WTC11 (cell line): Measurements from ENCODE around the gene ADCY2. TPM values are rescaled to one million over a fixed set of nuclear protein-coding genes. Genes with fewer than 3 reads are reported as not detected.
A peak's percentile ranks its signal among the peaks of the same experiment; 100 is the strongest.

Experiments
- ATAC-seq: fragments of 200-7000 bp; cut with Tn5 transposase; 2 replicates; pipeline ENCODE4 v1.10.0; 2021; ENCODE audit warnings: mild to moderate bottlenecking, moderate library complexity
- CTCF ChIA-PET: fragments of 300-600 bp; sonication (Branson Sonifier 250); formaldehyde crosslinking; loops from one replicate; lab custom pipeline; 2021; ENCODE audit warnings: antibody characterized with exemption; lab: Charles Lee
- POLR2A ChIA-PET: fragments of 350-600 bp; sonication (Branson Sonifier 250); formaldehyde crosslinking; loops from one replicate; lab custom pipeline; 2021; ENCODE audit warnings: antibody characterized with exemption; lab: Charles Lee
- DNase-seq: peaks from one replicate; pipeline ENCODE4 v3.0.0; 2021; ENCODE audit warnings: low spot score
- H3K27ac Mint-ChIP-seq: 2 replicates; pipeline ENCODE4 v1.8.0; 2021; ENCODE audit warnings: mixed read lengths
- H3K27me3 Mint-ChIP-seq: 2 replicates; pipeline ENCODE4 v1.8.0; 2021; ENCODE audit warnings: low read depth, mild to moderate bottlenecking, moderate library complexity, mixed read lengths
- H3K36me3 Mint-ChIP-seq: 2 replicates; pipeline ENCODE4 v1.8.0; 2021; ENCODE audit warnings: mixed read lengths
- H3K4me1 Mint-ChIP-seq: 2 replicates; pipeline ENCODE4 v1.8.0; 2022; ENCODE audit warnings: mixed read lengths
- H3K4me3 Mint-ChIP-seq: 2 replicates; pipeline ENCODE4 v1.8.0; 2021; ENCODE audit warnings: mild to moderate bottlenecking, moderate library complexity, mixed read lengths
- H3K9me3 Mint-ChIP-seq: 2 replicates; pipeline ENCODE4 v1.8.0; 2021; ENCODE audit warnings: mixed read lengths
- ETV6 ChIP-seq: sonication (generic); formaldehyde crosslinking; IDR thresholded peaks from 2 replicates; pipeline ENCODE4 v1.8.1; 2022; ENCODE audit warnings: mild to moderate bottlenecking, missing genetic modification reagents
- FOXJ3 ChIP-seq: sonication (generic); formaldehyde crosslinking; IDR thresholded peaks from 2 replicates; pipeline ENCODE4 v1.9.0; 2021; ENCODE audit warnings: missing genetic modification reagents, mild to moderate bottlenecking, borderline replicate concordance
- FOXK1 ChIP-seq: sonication (generic); formaldehyde crosslinking; IDR thresholded peaks from 2 replicates; pipeline ENCODE4 v1.8.0; 2022; ENCODE audit warnings: mild to moderate bottlenecking, moderate library complexity, missing genetic modification reagents
- FOXP1 ChIP-seq: sonication (generic); formaldehyde crosslinking; IDR thresholded peaks from 2 replicates; pipeline ENCODE4 v1.8.0; 2022; ENCODE audit warnings: missing genetic modification reagents, mild to moderate bottlenecking, moderate library complexity, borderline replicate concordance
- GRHL2 ChIP-seq: fragments of 250-450 bp; sonication (Bioruptor Pico); IDR thresholded peaks from 2 replicates; pipeline ENCODE4 v1.8.0; 2022; ENCODE audit warnings: mild to moderate bottlenecking, moderate library complexity; ENCODE audit not compliant: insufficient replicate concordance, severe bottlenecking
- GTF2I ChIP-seq: fragments of 250-450 bp; sonication (Bioruptor Pico); conservative IDR thresholded peaks from 2 replicates; pipeline ENCODE4 v1.4.0; 2021; ENCODE audit warnings: mild to moderate bottlenecking
- MAX ChIP-seq: sonication (generic); formaldehyde crosslinking; IDR thresholded peaks from 2 replicates; pipeline ENCODE4 v1.8.0; 2022; ENCODE audit warnings: mild to moderate bottlenecking, missing genetic modification reagents
- NFYB ChIP-seq: sonication (generic); formaldehyde crosslinking; conservative IDR thresholded peaks from 2 replicates; pipeline ENCODE4 v1.8.0; 2022; ENCODE audit warnings: low read depth, missing genetic modification reagents
- NR1H2 ChIP-seq: sonication (generic); formaldehyde crosslinking; IDR thresholded peaks from 2 replicates; pipeline ENCODE4 v1.9.0; 2021; ENCODE audit warnings: mild to moderate bottlenecking, moderate library complexity, missing genetic modification reagents
- NR3C1 ChIP-seq: sonication (generic); formaldehyde crosslinking; conservative IDR thresholded peaks from 2 replicates; pipeline ENCODE4 v1.8.1; 2023; ENCODE audit warnings: low read depth, mild to moderate bottlenecking, missing genetic modification reagents
- TEAD1 ChIP-seq: sonication (generic); formaldehyde crosslinking; IDR thresholded peaks from 2 replicates; pipeline ENCODE4 v1.8.0; 2022; ENCODE audit warnings: mild to moderate bottlenecking, missing genetic modification reagents
- TP53 ChIP-seq: sonication (generic); formaldehyde crosslinking; IDR thresholded peaks from 2 replicates; pipeline ENCODE4 v1.8.1; 2023; ENCODE audit warnings: mild to moderate bottlenecking, missing genetic modification reagents
- ZNF121 ChIP-seq: sonication (generic); formaldehyde crosslinking; IDR thresholded peaks from 2 replicates; pipeline ENCODE4 v1.8.0; 2023; ENCODE audit warnings: missing genetic modification reagents
- ZNF263 ChIP-seq: sonication (generic); formaldehyde crosslinking; IDR thresholded peaks from 2 replicates; pipeline ENCODE4 v1.8.1; 2022; ENCODE audit warnings: low read depth, mild to moderate bottlenecking, moderate library complexity, missing genetic modification reagents
- ZNF317 ChIP-seq: sonication (generic); formaldehyde crosslinking; IDR thresholded peaks from 2 replicates; pipeline ENCODE4 v1.8.1; 2023; ENCODE audit warnings: low read depth, mild to moderate bottlenecking, moderate library complexity, missing genetic modification reagents, borderline replicate concordance
- ZNF396 ChIP-seq: fragments of 250-450 bp; sonication (Bioruptor Pico); IDR thresholded peaks from 2 replicates; pipeline ENCODE4 v1.8.0; 2021; ENCODE audit warnings: mild to moderate bottlenecking, moderate library complexity, borderline replicate concordance
- ZNF423 ChIP-seq: fragments of 250-450 bp; sonication (Bioruptor Pico); IDR thresholded peaks from 2 replicates; pipeline ENCODE4 v2.1.2; 2022; ENCODE audit warnings: mild to moderate bottlenecking, moderate library complexity
- ZNF512 ChIP-seq: sonication (generic); formaldehyde crosslinking; IDR thresholded peaks from 2 replicates; pipeline ENCODE4 v1.8.1; 2022; ENCODE audit warnings: missing genetic modification reagents, borderline replicate concordance
- ZNF671 ChIP-seq: fragments of 250-450 bp; sonication (Bioruptor Pico); IDR thresholded peaks from 2 replicates; pipeline ENCODE4 v1.8.0; 2021; ENCODE audit warnings: mild to moderate bottlenecking
- total RNA-seq: library from RNA; stranded (reverse); gene quantifications from 3 replicates; pipeline ENCODE4 v1.2.3, GENCODE V29; 2021
- TF ChIP-seq, protein P1 (sequence below): fragments of 250-450 bp; sonication (Bioruptor Pico); conservative IDR thresholded peaks from 2 replicates; pipeline ENCODE4 v1.9.0; 2021; ENCODE audit warnings: mild to moderate bottlenecking
- TF ChIP-seq, protein P2 (sequence below): sonication (generic); formaldehyde crosslinking; IDR thresholded peaks from 2 replicates; pipeline ENCODE4 v1.8.1; 2023; ENCODE audit warnings: mild to moderate bottlenecking, moderate library complexity, missing genetic modification reagents
- TF ChIP-seq, protein P3 (sequence below): sonication (generic); formaldehyde crosslinking; IDR thresholded peaks from 2 replicates; pipeline ENCODE4 v1.8.1; 2022; ENCODE audit warnings: mild to moderate bottlenecking, moderate library complexity, missing genetic modification reagents

Gene ADCY2
- total RNA-seq, 1 experiment from 2014 or later, result 142 TPM

- TF ChIP-seq, protein P1, sequence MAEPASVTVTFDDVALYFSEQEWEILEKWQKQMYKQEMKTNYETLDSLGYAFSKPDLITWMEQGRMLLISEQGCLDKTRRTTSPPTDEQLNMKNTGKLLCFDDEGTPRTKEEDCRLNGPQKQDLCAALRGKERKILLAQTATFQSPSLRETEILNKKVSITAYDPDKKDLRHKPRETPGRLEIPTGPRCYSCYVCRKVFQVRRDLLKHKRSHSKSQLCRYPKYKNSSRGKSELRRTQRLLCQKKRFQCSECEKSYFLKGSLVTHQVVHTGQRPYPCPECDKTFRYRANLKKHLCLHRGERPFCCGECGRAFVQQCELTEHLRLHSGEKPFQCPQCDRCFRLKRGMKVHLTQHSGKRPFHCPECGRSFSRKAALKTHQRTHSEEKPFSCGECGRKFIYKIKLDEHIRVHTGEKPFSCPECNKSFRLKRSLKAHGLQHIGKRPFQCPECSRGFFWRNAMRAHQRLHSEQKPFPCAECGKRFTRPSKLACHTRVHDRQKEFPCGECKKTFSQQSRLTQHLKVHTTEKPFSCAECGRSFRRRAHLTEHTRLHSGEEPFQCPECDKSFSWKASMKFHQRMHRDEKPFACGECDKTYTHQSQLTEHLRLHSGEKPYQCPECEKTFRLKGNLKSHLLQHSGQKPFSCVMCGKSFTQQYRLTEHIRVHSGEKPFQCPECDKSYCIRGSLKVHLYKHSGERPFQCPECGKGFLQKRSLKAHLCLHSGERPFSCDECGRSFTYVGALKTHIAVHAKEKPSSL (CRISPR knock-in tag), result no peak
- TF ChIP-seq MAX (no peak), GTF2I (no peak), ETV6 (no peak), ZNF423 (CRISPR knock-in tag) (peak; percentile 50; the same call in 1 of the 2 replicates), ZNF671 (CRISPR knock-in tag) (no peak), ZNF396 (CRISPR knock-in tag) (no peak), NR3C1 (no peak), TEAD1 (CRISPR knock-in tag) (no peak), FOXJ3 (CRISPR knock-in tag) (no peak), NFYB (CRISPR knock-in tag) (no peak), TP53 (CRISPR knock-in tag) (no peak), ZNF512 (no peak)
- TF ChIP-seq, protein P2, sequence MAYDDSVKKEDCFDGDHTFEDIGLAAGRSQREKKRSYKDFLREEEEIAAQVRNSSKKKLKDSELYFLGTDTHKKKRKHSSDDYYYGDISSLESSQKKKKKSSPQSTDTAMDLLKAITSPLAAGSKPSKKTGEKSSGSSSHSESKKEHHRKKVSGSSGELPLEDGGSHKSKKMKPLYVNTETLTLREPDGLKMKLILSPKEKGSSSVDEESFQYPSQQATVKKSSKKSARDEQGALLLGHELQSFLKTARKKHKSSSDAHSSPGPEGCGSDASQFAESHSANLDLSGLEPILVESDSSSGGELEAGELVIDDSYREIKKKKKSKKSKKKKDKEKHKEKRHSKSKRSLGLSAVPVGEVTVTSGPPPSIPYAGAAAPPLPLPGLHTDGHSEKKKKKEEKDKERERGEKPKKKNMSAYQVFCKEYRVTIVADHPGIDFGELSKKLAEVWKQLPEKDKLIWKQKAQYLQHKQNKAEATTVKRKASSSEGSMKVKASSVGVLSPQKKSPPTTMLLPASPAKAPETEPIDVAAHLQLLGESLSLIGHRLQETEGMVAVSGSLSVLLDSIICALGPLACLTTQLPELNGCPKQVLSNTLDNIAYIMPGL (CRISPR knock-in tag), result 0 out of 2 replicates have a peak, but pooled peaks have one; percentile 21
Observed at GRCh38 chr5:7815892-7816534, 420.1 kb downstream of the ADCY2 start (continued).

- Mint-ChIP-seq H3K9me3 (no peaks in the 10 kb centered on the region), H3K27ac (peak overlapping the region; percentile 86; the same call in 1 of the 2 replicates), H3K27me3 (no peaks in the 10 kb centered on the region), H3K36me3 (peaks cover 56% of the 10 kb centered on the region), H3K4me3 (no peak overlapping the region), H3K4me1 (peaks cover 29% of the 10 kb centered on the region)
- POLR2A ChIA-PET, result no interaction called here
- CTCF ChIA-PET, result interaction anchor here (1.0 to 2.9 kb wide), 24 partner anchors 9 to 997 kb away, joined by 3 to 28 read pairs (median 5); partner anchors contain the start of genes CFAP90, FASTKD3 and MTRR
- TF ChIP-seq NR1H2 (CRISPR knock-in tag) (no peak), FOXP1 (CRISPR knock-in tag) (0 out of 2 replicates have a peak, but pooled peaks have one; percentile 27)
- ATAC-seq, result no peak; the same call in 1 of the 2 replicates
- DNase-seq, result no peak
Observed at GRCh38 chr5:7816535-7816901, 420.6 kb downstream of the ADCY2 start.

- Mint-ChIP-seq H3K4me3 (no peak overlapping the region), H3K27ac (no peak overlapping the region), H3K9me3 (no peaks in the 10 kb centered on the region), H3K27me3 (no peaks in the 10 kb centered on the region), H3K36me3 (peaks cover 63% of the 10 kb centered on the region), H3K4me1 (no peaks in the 10 kb centered on the region)
- ChIA-PET CTCF (no interaction called here), POLR2A (no interaction called here)
- ATAC-seq (no peak), DNase-seq (no peak)
- TF ChIP-seq ZNF317 (CRISPR knock-in tag), result no peak
- no peak for TF ChIP-seq FOXK1 (CRISPR knock-in tag)
- no peak for TF ChIP-seq ZNF121
- TF ChIP-seq ETV6, result no peak
- TF ChIP-seq, protein P3, sequence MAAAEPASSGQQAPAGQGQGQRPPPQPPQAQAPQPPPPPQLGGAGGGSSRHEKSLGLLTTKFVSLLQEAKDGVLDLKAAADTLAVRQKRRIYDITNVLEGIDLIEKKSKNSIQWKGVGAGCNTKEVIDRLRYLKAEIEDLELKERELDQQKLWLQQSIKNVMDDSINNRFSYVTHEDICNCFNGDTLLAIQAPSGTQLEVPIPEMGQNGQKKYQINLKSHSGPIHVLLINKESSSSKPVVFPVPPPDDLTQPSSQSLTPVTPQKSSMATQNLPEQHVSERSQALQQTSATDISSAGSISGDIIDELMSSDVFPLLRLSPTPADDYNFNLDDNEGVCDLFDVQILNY (CRISPR knock-in tag), result no peak
- TF ChIP-seq ZNF263 (CRISPR knock-in tag), result no peak
- no peak for TF ChIP-seq ZNF512
- no peak for TF ChIP-seq ZNF423 (CRISPR knock-in tag)
- TF ChIP-seq GRHL2 (CRISPR knock-in tag), result no peak
Observed at GRCh38 chr5:7822449-7822848, 426.5 kb downstream of the ADCY2 start.
